Measurements from ENCODE around the gene TBC1D22B. TPM values are rescaled to one million over a fixed set of nuclear protein-coding genes. Genes with fewer than 3 reads are reported as not detected.
"Not testable (repeated sequence)": the region's sequence is repeated elsewhere in the genome, so short reads cannot be mapped to it uniquely, and the experiment has no call there.

Gene TBC1D22B
- total and polyA plus RNA-seq, 2 experiments from 2014 or later: 9.1 to 19.9 TPM

GRCh38 chr6:37334047-37334446, 76.5 kb downstream of the TBC1D22B start (continued):
- TF ChIP-seq REST (IDR thresholded peaks at IDR 0.05; ENCODE audit: unreplicated experiment): no peak
- no peak for TF ChIP-seq ETS1 (IDR thresholded peaks at IDR 0.05)
- no peak for TF ChIP-seq JUNB (IDR thresholded peaks at IDR 0.05; ENCODE audit: unreplicated experiment)
- TF ChIP-seq NANOG (IDR thresholded peaks at IDR 0.05; ENCODE audit: borderline replicate concordance): no peak
- no peak for TF ChIP-seq CREB1 (CRISPR knock-in tag; IDR thresholded peaks at IDR 0.05; ENCODE audit: low read depth)
- TF ChIP-seq EZH2phosphoT487 (IDR thresholded peaks at IDR 0.05; ENCODE audit: unreplicated experiment): no peak
- TF ChIP-seq EZH2 (IDR thresholded peaks at IDR 0.05; ENCODE audit: low read depth, unreplicated experiment): no peak
- no peak for TF ChIP-seq ZNF114 (CRISPR knock-in tag; IDR thresholded peaks at IDR 0.05)

- not testable (repeated sequence) for H3K9me2 ChIP-seq (ENCODE audit: insufficient read depth); H3K9me3 Mint-ChIP-seq; H3K4me1 ChIP-seq (ENCODE audit: insufficient read depth); H4K20me1 ChIP-seq (replicated peaks; ENCODE audit: insufficient read depth); H3K27me3 ChIP-seq (ENCODE audit: insufficient read depth); H3K27me3 Mint-ChIP-seq (ENCODE audit: insufficient read depth, low read depth, poor library complexity); ATAC-seq; H3K27ac Mint-ChIP-seq; H3K4me3 ChIP-seq; H3K4me2 ChIP-seq; H3K4me1 Mint-ChIP-seq; H3K36me3 ChIP-seq (ENCODE audit: insufficient read depth); H3K4me3 Mint-ChIP-seq; H2AFZ ChIP-seq; H3F3A ChIP-seq (replicated peaks; ENCODE audit: low read depth); H3K36me3 Mint-ChIP-seq (ENCODE audit: low read depth); H3K27ac ChIP-seq (ENCODE audit: low read depth); DNase-seq (ENCODE audit: low spot score); H3K79me2 ChIP-seq (replicated peaks; ENCODE audit: insufficient read depth)
Observed at GRCh38 chr6:37338317-37338716, 80.7 kb downstream of the TBC1D22B start.

- Mint-ChIP-seq H3K4me1 (no peaks in the 10 kb centered on the region), H3K27ac (no peak overlapping the region), H3K4me3 (no peak overlapping the region), H3K9me3 (no peaks in the 10 kb centered on the region), H3K36me3 (ENCODE audit: low read depth) (no peaks in the 10 kb centered on the region), H3K27me3 (ENCODE audit: insufficient read depth, low read depth, poor library complexity) (peaks cover 3% of the 10 kb centered on the region)
- no peak overlapping the region for H3K4me2 ChIP-seq
- H3K27me3 ChIP-seq (ENCODE audit: insufficient read depth): no peaks in the 10 kb centered on the region
- no peaks in the 10 kb centered on the region for H3K79me2 ChIP-seq (replicated peaks; ENCODE audit: insufficient read depth)
- no peak overlapping the region for H2AFZ ChIP-seq
- no peaks in the 10 kb centered on the region for H4K20me1 ChIP-seq (replicated peaks; ENCODE audit: insufficient read depth)
- no peak for ATAC-seq
- no peak overlapping the region for H3K4me3 ChIP-seq
- 0 out of 2 replicates have a peak, but pooled peaks cover 3% of the 10 kb centered on the region for H3K9me2 ChIP-seq (ENCODE audit: insufficient read depth)
- H3K4me1 ChIP-seq (ENCODE audit: insufficient read depth): no peaks in the 10 kb centered on the region
- no peak overlapping the region for H3K27ac ChIP-seq (ENCODE audit: low read depth)
- no peaks in the 10 kb centered on the region for H3K36me3 ChIP-seq (ENCODE audit: insufficient read depth)
- no peak for DNase-seq (ENCODE audit: low spot score)
- TF ChIP-seq EZH2phosphoT487 (IDR thresholded peaks at IDR 0.05; ENCODE audit: unreplicated experiment) (no peak), ZNF114 (CRISPR knock-in tag; IDR thresholded peaks at IDR 0.05) (no peak)
- H3F3A ChIP-seq (replicated peaks; ENCODE audit: low read depth): no peaks in the 10 kb centered on the region
Observed at GRCh38 chr6:37338745-37339255, 81.2 kb downstream of the TBC1D22B start.
